HG03025 (cell line): Measurements from ENCODE around the gene AS3MT.
A peak's percentile ranks its signal among the peaks of the same experiment; 100 is the strongest.
"Not testable (repeated sequence)": the region's sequence is repeated elsewhere in the genome, so short reads cannot be mapped to it uniquely, and the experiment has no call there.

ENCODE experiments used
- ATAC-seq: cut with Tn5 transposase; IDR thresholded peaks from one replicate; pipeline ENCODE4 v1.9.1; 2021; ENCODE audit warnings: mild to moderate bottlenecking, moderate library complexity; ENCODE audit not compliant: unreplicated experiment, low FRiP score

Gene AS3MT

GRCh38 chr10:102855731-102856436 is 13.4 kb upstream of the AS3MT start:
- ATAC-seq: not testable (repeated sequence)

DNA sequence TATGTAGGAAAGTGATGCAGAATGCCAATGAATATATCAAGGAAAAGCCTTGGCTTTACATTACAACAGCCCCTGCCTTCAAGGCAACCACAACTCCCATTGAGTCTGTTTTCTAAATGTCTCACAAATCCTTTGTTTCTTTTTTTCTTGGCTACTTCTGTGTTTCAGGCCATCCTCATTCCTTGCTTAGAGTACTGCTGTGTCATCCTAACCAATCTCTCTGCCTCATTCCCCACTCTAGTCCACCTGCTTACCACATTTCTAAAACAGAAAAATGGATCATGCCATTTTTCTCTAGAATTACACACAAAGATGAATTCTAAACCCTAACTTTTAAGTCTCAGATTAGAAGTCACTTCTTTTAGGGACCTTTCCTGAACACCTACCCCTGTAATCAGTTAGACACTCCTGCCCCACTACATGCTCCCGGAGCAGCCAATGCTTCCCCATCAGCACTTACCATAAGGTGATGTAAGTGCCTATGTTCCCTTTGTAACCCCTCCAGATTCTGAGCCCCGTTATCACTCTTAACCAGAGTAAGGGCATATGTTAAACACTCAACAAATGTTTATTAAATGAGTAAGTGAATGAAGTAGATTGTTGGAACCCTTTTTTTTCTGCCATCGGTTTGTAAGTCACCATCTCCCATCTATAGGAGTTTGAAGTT is 12.4 kb upstream of the AS3MT start:
- no peak for ATAC-seq

- no peak for ATAC-seq
Measured at GRCh38 chr10:102859911-102860310, 9.4 kb upstream of the AS3MT start.

- ATAC-seq: no peak
Measured at GRCh38 chr10:102863660-102864059, 5.6 kb upstream of the AS3MT start.

- ATAC-seq: no peak
Measured at GRCh38 chr10:102865620-102866019, 3.6 kb upstream of the AS3MT start.

DNA sequence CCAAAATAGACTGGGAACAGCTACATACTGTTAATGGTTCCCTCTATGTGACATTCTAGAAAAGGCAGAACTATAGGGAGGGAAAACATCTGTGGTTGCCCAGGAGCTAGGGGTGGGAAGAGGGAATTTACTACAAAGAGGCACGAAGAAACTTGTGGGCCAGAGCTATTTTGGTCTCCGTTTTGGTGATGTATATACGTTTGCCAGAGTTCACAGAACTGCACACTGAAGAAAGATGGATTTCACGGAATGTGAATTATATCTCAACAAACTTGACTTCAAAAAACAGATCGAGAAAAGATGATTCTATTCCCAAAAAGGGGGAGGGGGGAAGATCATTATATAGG is 386 bp upstream of the AS3MT start:
- no peak for ATAC-seq

GRCh38 chr10:102870221-102870620 is 951 bp downstream of the AS3MT start:
- ATAC-seq: no peak

DNA sequence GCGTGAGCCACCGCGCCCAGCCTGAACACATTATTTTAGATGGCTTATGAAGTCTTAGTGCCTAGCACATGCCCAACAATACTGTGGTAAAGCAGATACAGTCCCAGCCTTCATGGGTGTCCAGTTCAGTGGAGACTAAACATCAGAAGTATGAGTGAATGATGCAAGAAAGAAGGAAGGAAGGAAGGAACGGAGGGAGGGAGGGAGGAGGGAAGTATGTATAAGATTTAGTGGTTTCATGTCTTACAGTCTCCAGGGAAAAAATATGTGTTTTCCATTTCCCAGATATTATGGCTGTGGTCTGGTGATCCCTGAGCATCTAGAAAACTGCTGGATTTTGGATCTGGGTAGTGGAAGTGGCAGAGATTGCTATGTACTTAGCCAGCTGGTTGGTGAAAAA is 2.9 kb downstream of the AS3MT start:
- ATAC-seq: no peak

DNA sequence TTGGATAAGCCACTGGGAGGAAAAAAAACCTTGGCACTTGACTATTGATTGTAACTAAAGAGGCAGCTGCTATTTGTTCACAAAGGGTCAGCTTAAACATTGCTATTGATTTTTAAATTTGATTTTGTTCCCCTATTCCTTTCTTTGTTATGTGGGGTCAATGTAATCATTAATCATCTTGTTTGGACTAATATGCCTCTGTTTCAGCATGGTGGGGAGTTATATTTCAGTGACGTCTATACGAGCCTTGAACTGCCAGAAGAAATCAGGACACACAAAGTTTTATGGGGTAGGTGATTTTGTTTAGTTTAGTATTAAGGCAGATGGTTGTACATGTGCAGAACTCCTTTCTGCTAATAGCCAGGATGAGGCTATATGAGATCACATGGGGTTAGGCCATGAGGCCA is 7.5 kb downstream of the AS3MT start:
- no peak for ATAC-seq

GRCh38 chr10:102878629-102879028 is 9.4 kb downstream of the AS3MT start:
- ATAC-seq: no peak

DNA sequence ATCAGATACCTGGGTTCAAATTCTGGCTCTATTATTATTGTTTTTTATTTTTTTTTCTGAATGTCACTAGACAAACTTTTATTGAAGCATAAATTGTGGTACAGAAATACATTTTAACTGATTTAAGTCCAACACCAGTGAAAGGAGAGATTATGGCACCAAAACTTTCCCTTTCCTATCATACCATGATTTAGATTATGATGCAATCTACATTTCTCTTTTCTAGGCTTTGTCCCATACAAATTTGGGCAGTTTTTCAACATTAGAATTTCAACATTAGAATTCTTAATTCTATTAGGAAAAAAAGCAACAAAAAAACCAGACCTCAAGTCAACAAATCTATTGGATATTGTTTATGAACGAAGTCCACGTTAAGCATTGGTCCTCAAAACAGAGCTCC is 11.0 kb downstream of the AS3MT start:
- ATAC-seq: no peak

DNA sequence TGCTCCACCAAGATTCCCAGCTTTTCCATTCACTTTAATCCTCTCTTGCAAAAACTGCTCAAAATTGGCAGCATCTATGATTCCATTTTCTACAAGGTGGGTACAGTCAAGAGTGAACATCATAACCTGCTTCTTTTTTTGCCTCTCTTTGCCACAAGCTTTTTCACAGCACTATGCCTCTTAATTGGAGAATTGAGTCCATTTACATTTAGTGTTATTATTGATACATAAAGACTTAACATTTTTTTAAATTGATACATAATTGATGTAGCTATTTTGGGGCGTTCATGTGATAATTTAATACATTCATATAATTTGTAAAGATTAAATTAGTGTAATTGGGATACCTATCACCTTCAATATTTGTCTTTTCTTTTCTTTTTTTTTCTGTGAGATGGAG is 18.8 kb downstream of the AS3MT start:
- ATAC-seq: no peak

GRCh38 chr10:102894466-102895213 is 25.4 kb downstream of the AS3MT start:
- no peak for ATAC-seq

GRCh38 chr10:102900006-102900405 is 30.7 kb downstream of the AS3MT start:
- no peak for ATAC-seq

- no peak for ATAC-seq
Measured at GRCh38 chr10:102904346-102904745, 35.1 kb downstream of the AS3MT start.

- no peak for ATAC-seq
Measured at GRCh38 chr10:102906507-102906906, 37.2 kb downstream of the AS3MT start.

DNA sequence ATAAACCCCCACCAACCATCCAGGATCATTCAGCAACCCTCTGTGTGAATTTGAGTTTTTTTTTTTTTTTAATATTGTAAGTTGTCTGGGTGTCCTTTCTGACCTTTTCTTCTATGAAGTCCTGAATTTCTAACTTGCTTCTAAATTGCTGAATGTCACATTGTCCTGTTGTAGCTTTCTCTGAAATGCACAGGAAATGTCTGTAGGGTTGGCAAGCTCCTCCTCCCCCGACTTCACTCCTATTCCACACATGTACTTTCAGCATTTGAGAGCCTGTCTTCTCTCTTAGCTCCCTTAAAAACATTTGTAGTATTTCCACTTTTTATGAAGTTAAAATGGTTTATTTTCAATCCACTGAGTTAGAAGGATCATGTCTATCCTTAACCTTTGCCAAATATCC is 45.5 kb downstream of the AS3MT start:
- ATAC-seq: no peak

DNA sequence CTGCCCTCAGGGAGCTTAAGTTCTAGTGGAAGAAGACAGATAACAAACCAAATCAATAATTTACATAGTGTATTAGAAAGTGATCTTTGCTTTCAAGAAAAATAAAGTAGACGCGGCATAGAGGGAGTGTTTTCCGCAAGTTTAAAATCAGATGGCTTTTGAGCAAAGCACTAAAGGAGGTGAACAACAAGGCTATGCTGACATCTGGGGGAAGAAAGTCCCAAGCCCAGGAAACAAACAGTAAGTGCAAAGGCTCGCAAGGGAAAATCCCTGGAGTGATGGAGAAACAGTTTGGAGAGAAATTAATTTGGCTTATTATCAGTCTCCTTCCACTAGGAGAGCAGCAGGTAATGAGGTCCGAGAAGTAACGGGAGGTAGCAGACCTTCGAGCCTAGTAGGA is 46.9 kb downstream of the AS3MT start:
- no peak for ATAC-seq

GRCh38 chr10:102917314-102917961 is 48.2 kb downstream of the AS3MT start:
- ATAC-seq: peak; percentile 36

- ATAC-seq: peak; percentile 89
Measured at GRCh38 chr10:102917962-102918816, 48.9 kb downstream of the AS3MT start, which contains the start of gene CNNM2. Gene CNNM2, plus strand, starts transcription at chr10:102918294. Its CDS starts 187 bp downstream, at chr10:102918481.
